Endothelial cell of umbilical vein (primary cell): Measurements from ENCODE around the gene DIPK1C. TPM values are rescaled to one million over a fixed set of nuclear protein-coding genes. Genes with fewer than 3 reads are reported as not detected.
A peak's percentile ranks its signal among the peaks of the same experiment; 100 is the strongest.

Experiments used
- BruUV-seq: library from RNA; stranded (reverse); fragments of 400-500 nt; replicated peaks from 2 replicates; lab custom pipeline; 2021; lab: Mats Ljungman, UMichigan
- CTCF ChIA-PET: fragments of 300-600, 350-600 bp; sonication (Branson Sonifier 250); formaldehyde crosslinking; loops from one replicate; lab custom pipeline; 2021; ENCODE audit warnings: antibody characterized with exemption, inconsistent platforms; lab: Charles Lee
- POLR2A ChIA-PET: fragments of 300-600, 350-600 bp; sonication (Branson Sonifier 250); formaldehyde crosslinking; loops from one replicate; lab custom pipeline; 2021; ENCODE audit warnings: antibody characterized with exemption, inconsistent platforms; lab: Charles Lee
- DNase-seq: peaks from one replicate; pipeline ENCODE4 v3.0.0-alpha.2; 2011; ENCODE audit warnings: low read depth, low spot score
- FAIRE-seq: peaks from 2 replicates; lab custom pipeline; 2011; peaks lifted over from hg19 to GRCh38; lab: Jason Lieb, UNC
- H2AFZ ChIP-seq: 2 replicates; pipeline ENCODE4 v1.6.0; 2012; ENCODE audit warnings: low read depth, low read length, control low read depth, inconsistent platforms
- H3K27ac ChIP-seq: 2 replicates; pipeline ENCODE4 v1.5.1; 2011; ENCODE audit warnings: low read depth, mild to moderate bottlenecking, control low read depth, low read length, moderate library complexity; ENCODE audit not compliant: insufficient read depth
- H3K27me3 ChIP-seq, 2 experiments: 2 replicates each; pipeline versions ENCODE4 v1.6.0 to v1.6.1; 2011; ENCODE audit warnings: low read length in 2 of 2, mixed read lengths in 1 of 2; ENCODE audit not compliant: control insufficient read depth in 2 of 2, insufficient read depth in 2 of 2
- H3K36me3 ChIP-seq, 2 experiments: 2 replicates in 1 of 2; 3 replicates in 1 of 2; pipeline ENCODE4 v1.5.1; 2011; ENCODE audit warnings: low read length in 2 of 2, mild to moderate bottlenecking in 1 of 2, moderate library complexity in 1 of 2; ENCODE audit not compliant: control insufficient read depth in 2 of 2, insufficient read depth in 2 of 2; ENCODE audit errors: extremely low read depth in 1 of 2
- H3K4me1 ChIP-seq: 3 replicates; pipeline ENCODE4 v1.5.1; 2011; ENCODE audit warnings: mild to moderate bottlenecking, low read length; ENCODE audit not compliant: control insufficient read depth, insufficient read depth; ENCODE audit errors: extremely low read depth
- H3K4me2 ChIP-seq: 2 replicates; pipeline ENCODE4 v1.6.1; 2011; ENCODE audit warnings: low read length, control low read depth, mixed read lengths; ENCODE audit not compliant: insufficient read depth
- H3K4me3 ChIP-seq, 3 experiments: fragments of 200-600 bp in 1 of 3; sonication (generic), shearing (Covaris generic) in 1 of 3; replicated peaks in 1 of 3; 2 replicates each; pipeline ENCODE4 v1.5.1; 2011 to 2016; ENCODE audit warnings: control low read depth in 3 of 3, low read length in 3 of 3, mild to moderate bottlenecking in 2 of 3, inconsistent platforms in 1 of 3, low read depth in 1 of 3, moderate library complexity in 1 of 3; ENCODE audit not compliant: insufficient read depth in 1 of 3
- H3K79me2 ChIP-seq: 2 replicates; pipeline ENCODE4 v1.6.0; 2012; ENCODE audit warnings: low read length, inconsistent platforms; ENCODE audit not compliant: control insufficient read depth, insufficient read depth
- H3K9ac ChIP-seq: replicated peaks from 2 replicates; pipeline ENCODE3; 2011; ENCODE audit warnings: low read length, control low read depth; ENCODE audit not compliant: insufficient read depth; ENCODE audit errors: extremely low read depth
- H3K9me1 ChIP-seq: replicated peaks from 3 replicates; pipeline ENCODE4 v1.6.0; 2011; ENCODE audit warnings: mild to moderate bottlenecking, low read length; ENCODE audit not compliant: control insufficient read depth, insufficient read depth; ENCODE audit errors: extremely low read depth
- H3K9me3 ChIP-seq: replicated peaks from 2 replicates; pipeline ENCODE4 v1.5.1; 2012; ENCODE audit warnings: low read length, inconsistent platforms; ENCODE audit not compliant: control insufficient read depth, insufficient read depth
- H4K20me1 ChIP-seq: replicated peaks from 2 replicates; pipeline ENCODE3; 2011; ENCODE audit warnings: mild to moderate bottlenecking, low read length; ENCODE audit not compliant: control insufficient read depth, insufficient read depth; ENCODE audit errors: extremely low read depth
- FOS ChIP-seq: IDR thresholded peaks from 2 replicates; pipeline ENCODE4 v1.6.1; 2011; ENCODE audit warnings: mild to moderate bottlenecking, low read length, moderate library complexity, borderline replicate concordance; ENCODE audit not compliant: insufficient read depth
- JUN ChIP-seq: IDR thresholded peaks from 2 replicates; pipeline ENCODE4 v1.6.1; 2011; ENCODE audit warnings: borderline replicate concordance, low read depth; ENCODE audit not compliant: insufficient read length, insufficient read depth
- POLR2A ChIP-seq: IDR thresholded peaks from 2 replicates; pipeline ENCODE4 v1.6.1; 2012; ENCODE audit warnings: low read depth, mild to moderate bottlenecking, control low read depth, low read length
- POLR2AphosphoS5 ChIP-seq: IDR thresholded peaks from 2 replicates; pipeline ENCODE4 v1.6.1; 2012; ENCODE audit warnings: low read depth, mild to moderate bottlenecking, control low read depth, low read length, moderate library complexity; ENCODE audit not compliant: insufficient read depth
- dilution Hi-C: fragments of 300-500 bp; cut with MboI; formaldehyde crosslinking; loops from one replicate; pipeline ENCODE4 v1.15.0; 2019; ENCODE audit warnings: low sequenced_read_pairs; ENCODE audit not compliant: extremely low pct_ligation_motif_present
- intact Hi-C: fragments of 100-400 bp; cut with micrococcal nuclease; formaldehyde crosslinking; loops from one replicate; pipeline ENCODE4 v1.10.0; 2022
- polyA plus RNA-seq, 4 experiments: library from polyadenylated mRNA; depleted of rRNA in 3 of 4; stranded (reverse) in 3 of 4; unstranded in 1 of 4; fragments of >200 nt; gene quantifications; 2 replicates each; pipeline versions ENCODE4 v1.2.1 to v1.2.3, GENCODE V29; 2011 to 2012; ENCODE audit warnings: missing spikeins in 1 of 4
- total RNA-seq: library from RNA; stranded (reverse); gene quantifications from 2 replicates; pipeline ENCODE4 v1.2.3, GENCODE V29; 2021
- TF ChIP-seq, protein P1 (sequence below), 2 donors: IDR thresholded peaks; 1 replicate in 1 of 2; 2 replicates in 1 of 2; pipeline ENCODE4 v1.5.1; 2011; ENCODE audit warnings: low read length in 2 of 2, mild to moderate bottlenecking in 2 of 2, moderate library complexity in 2 of 2, control low read depth in 1 of 2, inconsistent platforms in 1 of 2, low read depth in 1 of 2; ENCODE audit not compliant: insufficient read depth in 1 of 2; ENCODE audit errors: extremely low read depth in 1 of 2

Gene DIPK1C
- total and polyA plus RNA-seq, 2 donors (not counting 3 experiments of a cell fraction or from before 2014, with no cell fraction given) = not detected

DNA sequence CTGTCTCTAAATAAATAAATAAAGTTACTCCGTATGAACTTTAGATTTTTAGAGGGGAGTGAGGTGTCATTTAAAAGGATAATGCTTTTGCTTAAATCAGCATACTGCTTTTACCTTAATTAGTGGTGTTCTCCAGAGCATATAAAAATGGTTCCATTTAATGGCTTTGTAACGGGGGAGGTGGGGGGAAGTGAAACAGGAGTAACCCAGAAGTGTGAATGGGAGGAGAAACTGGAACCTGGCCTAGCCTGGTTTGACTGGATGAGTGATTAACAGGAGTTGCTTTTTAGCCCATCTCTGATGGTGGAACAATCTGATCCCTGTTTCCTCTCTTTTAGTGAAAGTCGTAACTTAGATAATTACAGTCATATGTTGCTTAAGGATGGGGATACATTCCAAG, 40.7 kb upstream of the DIPK1C start:
- TF ChIP-seq JUN = no peak
- TF ChIP-seq POLR2AphosphoS5 = no peak
- TF ChIP-seq, protein P1, sequence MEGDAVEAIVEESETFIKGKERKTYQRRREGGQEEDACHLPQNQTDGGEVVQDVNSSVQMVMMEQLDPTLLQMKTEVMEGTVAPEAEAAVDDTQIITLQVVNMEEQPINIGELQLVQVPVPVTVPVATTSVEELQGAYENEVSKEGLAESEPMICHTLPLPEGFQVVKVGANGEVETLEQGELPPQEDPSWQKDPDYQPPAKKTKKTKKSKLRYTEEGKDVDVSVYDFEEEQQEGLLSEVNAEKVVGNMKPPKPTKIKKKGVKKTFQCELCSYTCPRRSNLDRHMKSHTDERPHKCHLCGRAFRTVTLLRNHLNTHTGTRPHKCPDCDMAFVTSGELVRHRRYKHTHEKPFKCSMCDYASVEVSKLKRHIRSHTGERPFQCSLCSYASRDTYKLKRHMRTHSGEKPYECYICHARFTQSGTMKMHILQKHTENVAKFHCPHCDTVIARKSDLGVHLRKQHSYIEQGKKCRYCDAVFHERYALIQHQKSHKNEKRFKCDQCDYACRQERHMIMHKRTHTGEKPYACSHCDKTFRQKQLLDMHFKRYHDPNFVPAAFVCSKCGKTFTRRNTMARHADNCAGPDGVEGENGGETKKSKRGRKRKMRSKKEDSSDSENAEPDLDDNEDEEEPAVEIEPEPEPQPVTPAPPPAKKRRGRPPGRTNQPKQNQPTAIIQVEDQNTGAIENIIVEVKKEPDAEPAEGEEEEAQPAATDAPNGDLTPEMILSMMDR (IDR thresholded peaks at IDR 0.05; ENCODE audit: extremely low read depth in 1 of 2, insufficient read depth in 1 of 2, low read depth in 1 of 2, low read length in 2 of 2) = no peak
- no peak overlapping the region for H3K4me2 ChIP-seq
- intact Hi-C loops (loop anchor here (2.0 to 10.0 kb wide), 3 partner anchors 707 to 1995 kb away; partner anchors contain the start of gene PTGR3), dilution Hi-C loops (no loop called here)
- H3K4me3 ChIP-seq = no peak overlapping the region
- no peak for DNase-seq
- H3K36me3 ChIP-seq = peaks cover 3 to 7% of the 10 kb centered on the region in 2 experiments
- H2AFZ ChIP-seq = no peak overlapping the region
- H3K9me3 ChIP-seq = no peaks in the 10 kb centered on the region
- no peak overlapping the region for H3K9ac ChIP-seq
- ChIA-PET CTCF (no interaction called here), POLR2A (no interaction called here)
- no peaks in the 10 kb centered on the region for H3K9me1 ChIP-seq
- BruUV-seq = no TSS peak
- peaks cover 11% of the 10 kb centered on the region for H3K4me1 ChIP-seq
- H3K79me2 ChIP-seq = peaks cover 23% of the 10 kb centered on the region
- no peaks in the 10 kb centered on the region for H4K20me1 ChIP-seq
- H3K27me3 ChIP-seq = peaks cover 6 to 10% of the 10 kb centered on the region in 2 experiments
- no peak overlapping the region for H3K27ac ChIP-seq
- no peak for FAIRE-seq

DNA sequence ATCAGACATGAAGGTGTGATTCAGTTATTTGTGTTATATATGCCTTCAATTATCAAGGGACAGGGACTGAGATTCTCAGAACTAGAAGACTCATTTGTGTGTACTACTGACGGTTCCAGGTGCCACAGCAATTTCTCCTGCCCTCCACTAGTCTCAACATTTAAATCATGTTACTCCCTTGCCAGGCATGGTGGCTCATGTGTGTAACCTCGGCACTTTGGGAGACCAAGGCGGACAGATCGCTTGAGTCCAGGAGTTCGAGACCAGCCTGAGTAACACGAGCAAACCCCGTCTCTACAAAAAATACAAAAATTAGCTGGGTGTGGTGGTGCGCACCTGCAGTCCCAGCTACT, 40.2 kb upstream of the DIPK1C start:
- no peaks in the 10 kb centered on the region for H4K20me1 ChIP-seq
- POLR2A ChIA-PET = no interaction called here
- H3K27ac ChIP-seq = no peak overlapping the region
- H3K27me3 ChIP-seq = peaks cover 8 to 14% of the 10 kb centered on the region in 2 experiments
- H3K9me1 ChIP-seq = no peaks in the 10 kb centered on the region
- FAIRE-seq (no peak), DNase-seq (no peak)
- TF ChIP-seq, protein P1 (IDR thresholded peaks at IDR 0.05; ENCODE audit: extremely low read depth in 1 of 2, insufficient read depth in 1 of 2, low read depth in 1 of 2, low read length in 2 of 2) = no peak
- TF ChIP-seq FOS (no peak), POLR2A (no peak), POLR2AphosphoS5 (no peak)
- CTCF ChIA-PET = interaction anchor here (2.3 kb wide), 1 partner anchor 55 kb away, joined by 12 read pairs; no protein-coding TSS in a partner anchor
- intact Hi-C loops (loop anchor here (2.0 to 10.0 kb wide), 3 partner anchors 708 to 1995 kb away; partner anchors contain the start of gene PTGR3), dilution Hi-C loops (no loop called here)
- H3K79me2 ChIP-seq = peaks cover 23% of the 10 kb centered on the region
- H3K4me3 ChIP-seq = peak overlapping the region in 1 of 3 experiments; percentile 74
- H3K36me3 ChIP-seq = peaks cover 3 to 5% of the 10 kb centered on the region in 2 experiments
- H3K9me3 ChIP-seq = no peaks in the 10 kb centered on the region
- no peak overlapping the region for H3K9ac ChIP-seq
- H3K4me2 ChIP-seq = peak overlapping the region; percentile 75
- peaks cover 11% of the 10 kb centered on the region for H3K4me1 ChIP-seq
- H2AFZ ChIP-seq = no peak overlapping the region
- BruUV-seq = TSS peak; percentile 30
